Left lobe of liver (tissue), 2 donors: ENCODE results near the gene NEDD4L. TPM values are rescaled to one million over a fixed set of nuclear protein-coding genes. Genes with fewer than 3 reads are reported as not detected.
"Not testable (repeated sequence)": the region's sequence is repeated elsewhere in the genome, so short reads cannot be mapped to it uniquely, and the experiment has no call there.

Experiments
- ATAC-seq: fragments of 200-7000 bp; cut with Tn5 transposase; one replicate; pipeline ENCODE4 v1.9.1; 2020; ENCODE audit warnings: mild to moderate bottlenecking, moderate library complexity
- DNase-seq: peaks from one replicate; pipeline ENCODE4 v3.0.0-alpha.2; 2020; ENCODE audit warnings: low spot score
- total RNA-seq: library from RNA; stranded (reverse); gene quantifications from one replicate; pipeline ENCODE4 v1.2.1, GENCODE V29; 2021
- donor health status: DM: no; HTN: no; CAD: no; lungs with moderate emphysema.
- donor health status: DM: no; HTN: yes; CAD: no.

The NEDD4L gene
- total RNA-seq, 1 donor from 2014 or later: 22.3 TPM

DNA sequence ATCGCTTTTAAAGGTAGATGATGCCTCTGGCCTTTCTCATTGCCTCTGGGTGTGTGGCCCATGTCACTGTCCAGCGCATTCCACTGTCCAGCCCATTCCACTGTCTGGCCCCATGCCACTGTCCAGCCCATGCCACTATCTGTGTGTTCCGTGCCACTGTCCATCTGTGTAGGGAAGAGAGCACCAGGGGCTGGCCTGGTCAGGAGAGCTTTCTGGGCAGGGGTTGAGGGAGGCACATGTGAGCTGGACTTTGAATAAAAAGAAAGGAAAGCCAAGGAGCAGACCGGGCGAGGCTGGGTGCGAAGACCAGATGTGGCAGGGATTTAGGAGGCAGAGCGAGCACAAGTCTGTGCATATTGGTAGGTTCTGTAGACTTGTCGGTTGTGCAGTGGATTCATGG, 236.2 kb downstream of the NEDD4L start:
- peak; percentile 70 for ATAC-seq
- DNase-seq: peak; percentile 74

- ATAC-seq, DNase-seq: not testable (repeated sequence)
Observed at GRCh38 chr18:58282872-58283271, 238.8 kb downstream of the NEDD4L start.

DNA sequence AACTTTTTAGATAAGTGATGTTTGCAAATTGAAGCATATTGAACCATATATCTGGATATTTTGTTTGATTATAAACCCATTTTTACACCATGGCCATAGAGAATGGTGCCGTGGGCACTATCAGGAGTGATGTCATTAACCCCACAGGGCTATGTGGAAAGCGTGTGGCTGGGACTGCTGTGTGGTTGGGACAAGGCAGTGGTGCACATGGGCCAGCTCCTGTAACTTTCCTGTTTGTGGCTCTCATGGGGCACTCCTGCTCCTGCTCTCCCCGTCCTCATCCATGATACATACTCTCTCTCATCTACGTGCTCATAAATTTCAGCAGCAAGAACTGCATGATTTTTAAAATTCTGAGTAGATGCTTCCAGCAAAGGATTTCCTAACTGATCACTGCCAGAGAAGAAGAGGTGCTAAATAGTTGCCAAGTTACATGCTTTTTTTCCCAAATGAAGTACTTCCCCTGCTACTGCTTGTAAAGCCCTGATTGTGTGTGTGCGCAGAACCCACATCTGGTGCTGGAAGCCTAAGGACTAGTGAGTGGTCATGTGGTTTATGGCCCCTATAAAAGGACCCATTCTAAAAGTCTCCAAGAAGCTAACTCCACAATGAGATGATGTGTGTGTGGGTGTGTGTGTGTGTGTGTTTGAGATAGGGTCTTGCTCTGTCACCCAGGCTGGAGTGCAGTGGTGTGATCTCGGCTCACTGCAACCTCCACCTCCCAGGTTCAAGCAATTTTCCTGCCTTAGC, 240.8 kb downstream of the NEDD4L start:
- ATAC-seq (peak; percentile 25), DNase-seq (no peak)

GRCh38 chr18:58285449-58286130, 241.6 kb downstream of the NEDD4L start:
- ATAC-seq (peak; percentile 56), DNase-seq (no peak)

DNA sequence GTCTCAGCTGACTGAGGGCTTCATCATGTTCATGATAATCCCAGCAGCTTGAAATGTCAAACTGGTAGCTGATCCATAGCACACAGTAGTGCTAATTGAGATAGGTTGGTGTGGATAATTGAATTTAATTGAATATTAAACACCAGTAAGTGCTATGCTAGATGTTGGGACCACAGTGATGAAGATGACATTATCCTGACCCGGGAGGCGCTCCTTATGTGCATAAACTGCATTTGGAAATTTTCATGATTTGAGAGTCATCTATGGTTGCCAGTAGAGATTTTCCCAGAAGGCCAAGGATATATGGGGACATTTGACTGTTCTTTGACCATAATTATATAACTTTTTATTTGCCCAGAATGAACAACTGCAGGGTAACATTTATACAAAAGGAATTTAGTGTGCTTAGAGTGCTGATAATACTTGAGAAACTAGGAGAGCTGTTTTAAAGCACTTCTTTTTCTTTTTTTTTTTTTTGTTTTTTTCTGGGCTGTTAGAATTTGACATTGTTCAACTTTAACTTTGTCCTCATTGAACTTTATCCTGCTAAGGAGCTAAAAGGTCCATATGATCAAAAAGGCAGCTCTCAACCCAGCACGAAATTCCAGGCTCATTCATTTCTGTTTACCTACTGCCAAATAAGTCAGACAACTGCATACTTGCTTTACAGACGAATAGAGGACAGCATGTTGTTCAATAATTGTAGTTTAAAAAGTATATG, 242.8 kb downstream of the NEDD4L start:
- DNase-seq (no peak), ATAC-seq (peak; percentile 12)

GRCh38 chr18:58287353-58288274, 243.6 kb downstream of the NEDD4L start:
- ATAC-seq (peak; percentile 80), DNase-seq (peak; percentile 58)

DNA sequence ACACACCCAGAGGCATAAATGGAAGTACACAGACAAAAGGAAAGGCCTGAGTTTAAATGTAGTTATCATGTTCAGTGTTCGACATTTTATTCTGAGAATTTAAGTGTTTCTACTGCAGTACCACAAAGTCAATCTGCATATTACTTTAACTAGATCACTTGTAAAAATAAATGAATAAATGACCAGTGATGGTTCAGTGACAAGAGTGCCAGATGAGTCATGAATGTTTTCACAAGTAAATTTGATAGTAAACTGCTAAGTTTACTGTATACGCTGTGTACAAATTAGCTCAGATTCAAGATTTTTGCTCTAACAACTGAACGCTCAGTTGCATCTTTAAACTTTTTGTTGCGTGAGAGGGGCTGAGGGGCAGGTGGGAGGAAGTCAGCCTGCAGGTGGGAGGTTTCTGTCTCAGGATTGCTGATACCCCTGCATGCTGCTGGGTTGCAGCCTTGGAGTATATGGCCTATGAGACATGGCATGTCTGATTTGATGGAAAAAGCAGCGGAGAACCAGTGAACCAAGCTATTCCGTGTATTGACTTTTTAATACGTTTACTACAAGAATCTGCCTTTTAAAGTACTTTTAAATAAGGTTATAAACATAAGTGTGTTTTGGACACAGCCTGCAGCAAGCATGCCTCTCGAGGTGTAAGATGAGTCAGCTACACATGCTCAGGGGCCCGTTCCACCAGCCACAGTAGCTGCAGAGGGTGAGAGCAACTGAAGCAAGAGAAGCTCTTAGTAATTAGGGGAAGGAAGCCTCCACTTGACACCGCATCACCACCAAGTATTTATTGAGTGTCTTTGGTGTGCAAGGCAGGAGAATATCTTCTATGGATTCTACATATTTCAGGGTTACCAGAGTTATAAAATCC, 245.1 kb downstream of the NEDD4L start:
- ATAC-seq (no peak), DNase-seq (no peak)

DNA sequence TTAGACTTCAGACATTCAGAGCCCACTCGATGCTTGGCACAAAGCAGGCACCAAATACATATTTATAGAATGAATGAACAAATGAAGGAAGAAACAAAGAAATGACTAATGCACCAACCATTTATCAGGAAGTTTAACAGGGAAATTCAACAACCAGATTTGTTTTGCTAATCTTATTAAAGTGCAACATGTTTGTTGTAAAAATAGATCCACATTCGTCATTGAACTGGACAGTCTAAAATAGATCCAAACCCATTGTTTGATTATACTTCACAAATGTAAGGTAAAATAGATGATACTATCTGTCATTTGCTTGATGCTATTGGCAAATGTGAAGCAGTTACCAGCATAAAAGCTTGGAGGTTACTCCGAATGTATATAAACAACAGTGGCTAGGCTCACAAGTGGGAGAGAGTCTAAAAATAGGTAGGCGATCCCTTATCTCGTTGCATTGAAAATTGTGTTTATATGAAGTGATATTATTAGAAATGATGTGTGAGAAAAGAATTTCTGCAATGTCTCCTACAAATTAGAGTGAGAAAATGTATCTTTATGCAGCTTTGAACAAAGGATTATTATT, 246.2 kb downstream of the NEDD4L start:
- DNase-seq: no peak
- ATAC-seq: no peak

GRCh38 chr18:58291131-58291530, 247.1 kb downstream of the NEDD4L start:
- DNase-seq (no peak), ATAC-seq (no peak)

- ATAC-seq (no peak), DNase-seq (no peak)
Observed at GRCh38 chr18:58292638-58293037, 248.6 kb downstream of the NEDD4L start.

DNA sequence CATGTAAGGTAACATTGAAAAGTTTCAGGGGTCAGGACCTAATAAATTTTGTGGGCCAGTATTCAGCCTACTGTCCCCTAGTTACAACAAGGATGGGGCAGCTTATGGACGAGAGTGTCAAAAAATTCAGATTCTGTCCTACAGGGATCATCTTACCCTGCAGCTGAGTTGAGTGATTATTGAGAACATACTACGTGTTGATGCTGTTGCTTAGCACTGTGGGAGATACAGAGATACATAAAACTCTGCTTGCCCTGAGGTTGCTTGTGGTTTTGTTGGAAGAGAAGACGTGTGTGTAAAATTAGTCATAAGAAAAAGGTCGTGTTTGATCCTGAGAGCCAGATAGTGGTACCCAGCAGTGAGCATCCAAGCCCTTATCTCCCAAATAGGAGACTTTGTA, 253.2 kb downstream of the NEDD4L start:
- DNase-seq (no peak), ATAC-seq (no peak)

GRCh38 chr18:58298251-58299134, 254.5 kb downstream of the NEDD4L start:
- DNase-seq (no peak), ATAC-seq (no peak)

DNA sequence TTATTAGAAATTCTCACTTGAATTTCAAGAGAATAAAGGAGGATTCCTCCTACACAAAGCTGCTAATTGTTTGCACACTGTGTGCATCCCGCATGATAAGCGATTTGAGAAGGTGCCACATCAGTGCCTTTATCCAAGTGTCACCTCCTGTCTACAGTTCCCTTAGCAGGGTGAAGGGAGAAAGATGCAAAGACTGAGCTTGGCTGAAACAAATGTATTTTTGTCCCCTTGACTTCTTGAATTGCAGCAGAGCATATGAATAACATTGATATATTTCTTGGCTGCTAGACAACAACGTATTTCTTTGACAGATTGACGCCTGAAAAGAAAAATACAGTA, 255.1 kb downstream of the NEDD4L start:
- ATAC-seq: no peak
- DNase-seq: no peak

DNA sequence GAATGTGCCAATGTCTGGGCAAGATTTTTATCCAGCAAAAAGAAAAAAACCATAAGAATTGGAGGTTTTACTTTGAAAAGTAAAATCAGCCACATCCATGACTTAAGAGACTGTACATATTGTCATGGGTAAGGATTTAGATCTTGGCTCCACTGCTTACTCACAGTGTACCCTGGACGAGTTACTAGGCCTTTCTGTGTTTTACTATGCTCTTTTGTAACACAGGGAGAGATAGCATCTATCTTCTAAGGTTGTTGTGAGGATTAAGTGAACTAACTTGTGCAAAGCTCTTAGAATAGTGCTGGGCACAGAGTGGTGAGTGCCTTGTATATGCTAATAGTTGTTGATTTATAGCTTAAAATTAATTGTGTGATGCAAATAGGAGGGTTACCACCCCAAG, 255.9 kb downstream of the NEDD4L start:
- no peak for ATAC-seq

DNA sequence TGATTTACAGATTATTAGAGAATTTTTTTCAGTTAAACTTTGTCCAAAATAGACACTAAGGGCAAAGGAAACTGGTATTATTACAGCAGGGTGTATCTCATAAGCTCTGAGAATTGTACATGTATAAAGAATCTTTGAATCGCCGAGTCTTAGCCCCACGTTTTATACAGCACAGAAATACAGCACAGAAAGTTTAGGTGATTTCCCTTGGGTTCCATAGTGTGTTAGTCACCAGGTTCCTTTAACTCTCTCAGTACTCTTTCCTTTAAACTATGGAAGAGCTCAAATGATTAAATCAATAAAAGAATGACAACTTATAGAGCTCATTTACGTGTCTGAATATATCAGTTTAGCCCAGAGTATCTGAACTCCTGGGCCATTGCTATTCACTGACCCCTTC, 256.8 kb downstream of the NEDD4L start:
- DNase-seq (no peak), ATAC-seq (no peak)

More for the DNA sequence above, 255.9 kb downstream of the NEDD4L start:
- no peak for DNase-seq

DNA sequence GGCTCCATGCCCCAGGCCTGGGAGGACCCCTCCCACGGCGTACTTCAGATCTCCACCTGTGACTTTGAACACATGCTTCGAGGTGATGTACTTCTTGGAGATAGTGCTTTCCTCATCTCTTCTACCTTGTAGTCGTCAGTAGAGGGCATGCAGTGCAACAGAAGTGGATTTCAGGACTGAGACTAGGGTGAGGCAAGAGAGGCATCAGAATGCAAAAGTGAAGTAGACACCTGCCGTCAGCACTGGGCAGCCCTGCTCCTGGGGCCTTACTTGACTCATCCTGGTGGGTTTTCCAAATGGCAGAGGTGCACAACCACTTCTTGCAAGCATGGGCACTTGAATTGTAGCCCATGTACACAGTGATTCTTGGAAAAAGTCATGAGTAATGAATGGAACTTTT, 258.8 kb downstream of the NEDD4L start:
- DNase-seq (no peak), ATAC-seq (peak; percentile 70)

GRCh38 chr18:58303363-58303762, 259.3 kb downstream of the NEDD4L start:
- DNase-seq: no peak
- ATAC-seq: no peak

- DNase-seq: no peak
- no peak for ATAC-seq
Observed at GRCh38 chr18:58305792-58306191, 261.8 kb downstream of the NEDD4L start.
